NCI-H1930 (cell line): ENCODE measurements around the gene ATRIP.
"Not testable (repeated sequence)": the region's sequence is repeated elsewhere in the genome, so short reads cannot be mapped to it uniquely, and the experiment has no call there.

Experiments used
- DNase-seq, 2 experiments: peaks; one replicate each; lab custom pipeline; 2025; lab: John Stamatoyannopoulos, UW

ATRIP gene

GRCh38 chr3:48469046-48469915 lies 22.7 kb downstream of the ATRIP start:
- DNase-seq, result no peak

DNA sequence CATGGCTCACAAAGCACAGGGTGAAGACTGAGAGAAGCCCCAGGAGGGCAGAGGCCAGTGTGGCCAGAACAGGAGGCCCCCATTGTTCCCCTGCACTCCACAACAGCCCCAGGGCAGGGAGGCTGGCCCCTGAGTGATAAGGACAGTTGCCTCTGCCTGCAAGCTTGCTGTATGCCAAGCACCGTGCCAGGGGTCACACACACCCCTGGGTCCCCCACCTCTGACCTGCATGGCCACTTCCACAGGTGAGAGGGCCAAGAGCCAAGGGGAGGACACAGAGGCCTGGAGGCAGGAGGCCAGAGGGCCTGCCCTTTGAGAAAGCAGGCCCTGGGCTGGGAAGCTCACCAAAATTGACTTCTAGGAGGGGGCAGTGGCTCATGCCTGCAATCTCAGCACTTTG lies 23.7 kb downstream of the ATRIP start:
- no peak for DNase-seq

DNA sequence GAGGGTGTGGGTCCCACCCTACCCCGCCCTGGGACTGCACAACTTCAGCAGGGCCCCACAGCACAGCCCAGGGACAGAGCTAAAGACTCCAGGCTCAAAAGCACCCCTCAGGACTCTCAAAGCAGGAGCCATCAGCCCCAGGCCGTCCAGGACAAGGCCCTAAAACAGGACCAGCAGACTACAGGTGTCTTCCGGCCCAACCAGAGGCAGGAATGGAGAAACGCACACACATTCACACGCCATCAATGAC lies 26.1 kb downstream of the ATRIP start:
- DNase-seq, result no peak

DNA sequence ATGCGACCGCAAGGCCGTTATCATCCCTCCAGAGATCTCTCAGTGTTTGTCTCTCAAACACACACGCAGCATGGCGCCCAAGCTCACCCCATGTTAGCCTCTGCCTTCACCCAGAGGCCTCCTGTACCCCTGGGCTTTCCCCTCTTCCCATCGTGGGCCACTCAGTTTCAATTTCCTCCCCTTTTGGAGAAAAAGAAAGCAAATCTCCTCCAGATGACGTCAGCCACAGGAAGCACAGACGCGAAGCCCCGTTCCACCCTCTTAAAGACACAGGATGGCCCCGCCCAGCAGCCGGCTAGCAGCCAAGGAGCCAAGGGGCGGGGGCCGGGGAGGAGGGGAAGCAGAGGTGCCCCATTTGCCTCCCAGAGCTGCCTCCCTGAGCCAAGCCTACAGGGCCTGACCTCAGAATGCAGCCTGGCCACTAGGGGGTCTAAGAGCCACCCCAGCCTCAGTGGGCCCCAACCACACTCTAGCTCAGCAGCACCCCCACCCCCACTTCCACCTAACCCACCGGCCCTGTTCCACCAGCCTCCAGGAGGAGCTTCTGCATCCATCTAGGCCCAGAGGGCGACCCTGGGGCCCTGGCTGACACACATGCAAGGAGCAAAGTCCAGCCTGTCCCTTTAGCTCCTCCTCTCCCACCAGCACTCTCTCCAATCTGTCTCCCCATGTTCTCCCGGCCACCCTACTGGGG lies 26.5 kb downstream of the ATRIP start:
- peak; percentile 16 to 46 for DNase-seq

GRCh38 chr3:48473617-48473952 lies 27.0 kb downstream of the ATRIP start:
- no peak for DNase-seq

- DNase-seq, result not testable (repeated sequence)
These were observed 27.5 kb downstream of the ATRIP start for GRCh38 chr3:48474031-48474430.

- DNase-seq, result no peak
These were observed 28.1 kb downstream of the ATRIP start for GRCh38 chr3:48474619-48475018.

DNA sequence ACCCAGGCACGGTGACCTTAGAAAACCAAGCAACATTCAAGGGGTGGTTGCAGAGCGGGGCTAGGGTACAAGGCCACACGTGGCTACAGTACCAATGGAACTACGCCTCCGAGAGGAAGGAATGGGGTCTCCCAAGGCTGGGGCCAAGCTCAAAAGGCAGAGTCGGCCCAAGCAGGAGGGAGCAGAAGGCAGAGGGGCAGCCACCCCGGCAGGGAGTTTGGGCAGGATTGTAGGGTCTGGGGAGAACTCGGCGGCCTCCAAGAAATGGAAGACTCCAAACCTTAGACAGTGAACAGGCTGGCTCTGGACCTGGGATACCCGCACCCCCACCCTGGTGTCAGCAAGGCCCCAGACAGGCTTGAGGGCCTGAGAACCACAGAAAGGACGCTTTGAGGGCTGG lies 28.7 kb downstream of the ATRIP start:
- no peak for DNase-seq

- DNase-seq, result no peak
These were observed 30.0 kb downstream of the ATRIP start for GRCh38 chr3:48476426-48477053.

DNA sequence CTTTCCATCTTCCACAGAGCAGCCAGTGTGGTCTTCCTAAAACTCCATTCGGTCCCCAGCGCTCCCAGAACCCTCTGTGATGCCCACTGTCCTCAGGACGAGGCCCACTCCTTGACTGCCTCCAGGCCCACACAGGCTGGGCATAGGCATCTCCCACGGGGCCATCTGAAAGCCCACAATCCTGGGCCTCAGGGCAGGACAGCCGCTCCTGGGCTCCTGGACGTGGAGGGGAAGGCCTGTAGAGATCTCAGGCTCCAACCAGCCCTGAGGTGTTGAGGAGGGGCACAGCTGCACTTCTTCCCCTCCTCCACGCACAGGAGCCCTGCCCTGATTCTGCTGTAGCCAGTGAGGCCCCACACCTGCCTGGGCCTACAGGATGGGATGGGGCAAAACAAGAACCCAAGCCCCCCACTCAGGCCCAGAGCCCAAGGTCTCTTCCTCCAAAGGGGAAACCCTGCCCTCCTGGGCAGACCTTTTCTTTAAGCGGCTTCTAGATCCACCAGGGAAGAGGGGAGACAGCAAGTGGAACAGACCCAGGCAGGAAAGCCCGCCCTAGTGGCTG lies 31.5 kb downstream of the ATRIP start:
- no peak for DNase-seq

DNA sequence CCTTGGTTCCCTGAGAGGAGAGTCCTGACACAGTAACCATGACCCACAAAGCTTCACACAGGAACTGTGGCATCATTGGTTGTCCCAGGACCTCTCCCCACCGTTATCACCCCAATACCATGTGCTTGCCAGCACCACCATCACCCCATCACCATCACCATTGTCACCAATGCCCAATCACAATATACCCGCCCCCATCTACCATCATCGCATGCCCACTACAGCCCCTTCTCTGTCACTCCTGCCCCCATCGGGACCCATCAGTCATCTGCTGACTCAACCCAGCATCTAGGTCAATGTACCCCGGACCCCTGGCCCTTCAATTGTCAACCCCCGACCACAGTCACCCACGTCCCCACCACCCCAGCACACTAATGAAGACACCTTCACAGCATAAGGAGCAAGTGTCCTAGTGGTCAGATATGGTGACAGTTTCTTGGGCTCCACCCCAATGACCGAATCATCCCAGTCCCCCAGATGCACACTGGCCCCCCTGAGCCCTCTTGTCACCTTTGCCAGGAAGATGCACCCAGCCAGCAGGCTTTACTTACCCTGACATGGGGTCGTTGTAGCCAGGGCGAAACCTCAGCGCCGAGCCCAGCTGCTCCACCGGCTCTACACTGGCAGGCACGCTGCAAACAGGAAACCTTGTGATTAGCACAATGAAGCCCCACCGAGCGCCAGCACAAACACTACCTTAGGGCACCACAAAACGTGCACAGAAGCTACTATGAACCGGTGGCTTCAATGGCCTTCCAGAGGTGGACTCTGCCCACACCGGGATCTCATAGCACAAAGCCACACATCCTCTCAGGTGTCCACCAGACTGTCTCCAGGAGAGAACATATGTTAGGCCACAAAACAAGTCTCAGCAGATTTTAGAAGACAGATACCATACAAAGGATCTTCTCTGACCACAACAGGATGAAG lies 32.4 kb downstream of the ATRIP start:
- DNase-seq, result no peak

- not testable (repeated sequence) for DNase-seq
These were observed 34.4 kb downstream of the ATRIP start for GRCh38 chr3:48480891-48481290.

DNA sequence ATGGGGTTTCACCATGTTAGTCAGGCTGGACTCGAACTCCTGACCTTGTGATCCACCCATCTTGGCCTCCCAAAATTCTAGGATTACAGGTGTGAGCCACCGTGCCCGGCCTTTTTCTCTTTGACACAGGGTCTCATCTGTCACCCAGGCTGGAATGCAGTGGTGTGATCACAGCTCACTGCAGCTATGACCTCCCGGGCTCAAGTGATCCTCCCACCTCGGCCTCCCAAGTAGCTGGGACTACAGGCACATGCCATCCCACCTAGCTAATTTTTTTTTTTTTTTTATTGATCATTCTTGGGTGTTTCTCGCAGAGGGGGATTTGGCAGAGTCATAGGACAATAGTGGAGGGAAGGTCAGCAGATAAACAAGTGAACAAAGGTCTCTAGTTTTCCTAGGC lies 36.3 kb downstream of the ATRIP start:
- not testable (repeated sequence) for DNase-seq

DNA sequence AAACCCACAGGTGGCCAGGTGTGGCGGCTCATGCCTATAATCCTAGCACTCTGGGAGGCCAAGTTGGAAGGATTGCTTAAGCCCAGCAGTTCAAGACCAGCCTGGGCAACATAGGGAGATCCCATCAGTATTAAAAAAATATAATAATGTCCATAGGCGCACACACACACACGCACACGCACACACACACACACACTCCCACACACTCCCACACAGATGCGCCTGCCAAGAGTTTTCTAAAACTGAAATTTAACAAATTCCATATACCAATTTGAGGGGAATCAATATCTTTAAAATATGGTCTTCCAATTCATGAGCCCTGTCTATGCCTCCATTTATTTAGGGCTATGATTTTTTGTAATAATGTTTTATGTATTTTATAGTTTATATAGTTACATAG lies 40.4 kb downstream of the ATRIP start:
- DNase-seq, result no peak

GRCh38 chr3:48492461-48493202 lies 46.1 kb downstream of the ATRIP start:
- no peak for DNase-seq

DNA sequence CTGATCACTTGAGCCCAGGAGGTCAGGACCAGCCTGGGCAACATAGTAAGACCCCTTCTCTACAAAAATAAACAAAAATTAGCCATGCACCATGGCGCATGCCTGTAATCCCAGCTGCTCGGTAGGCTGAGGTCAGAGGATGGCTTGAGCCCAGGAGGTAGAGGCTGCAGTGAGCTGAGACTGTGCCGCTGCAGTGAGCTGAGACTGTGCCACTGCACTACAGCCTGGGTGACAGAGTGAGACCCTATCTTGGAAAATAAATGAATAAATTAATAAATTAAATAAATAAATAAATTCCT lies 46.6 kb downstream of the ATRIP start:
- DNase-seq, result no peak

- no peak for DNase-seq
These were observed 54.1 kb downstream of the ATRIP start for GRCh38 chr3:48500656-48501055.

GRCh38 chr3:48501196-48501595 lies 54.7 kb downstream of the ATRIP start:
- DNase-seq, result no peak

DNA sequence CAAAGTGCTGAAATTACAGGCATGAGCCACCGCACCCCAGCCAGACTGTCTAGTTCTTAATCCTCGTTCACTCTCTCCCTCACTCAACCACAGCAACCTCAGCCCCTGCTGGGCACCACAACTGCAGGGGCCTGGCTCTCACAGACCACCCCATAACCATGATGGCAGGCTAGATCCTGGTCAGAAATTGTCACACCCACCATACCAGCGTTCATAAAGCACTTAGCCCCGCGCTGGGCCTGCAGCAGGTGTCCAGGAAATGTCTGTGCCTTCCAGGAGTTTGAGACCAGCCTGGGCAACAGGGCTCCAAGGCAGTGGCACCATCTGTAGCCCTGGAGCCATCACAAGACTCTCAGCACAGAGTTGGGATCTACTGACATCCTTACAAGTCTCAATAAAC lies 55.6 kb downstream of the ATRIP start:
- no peak for DNase-seq

DNA sequence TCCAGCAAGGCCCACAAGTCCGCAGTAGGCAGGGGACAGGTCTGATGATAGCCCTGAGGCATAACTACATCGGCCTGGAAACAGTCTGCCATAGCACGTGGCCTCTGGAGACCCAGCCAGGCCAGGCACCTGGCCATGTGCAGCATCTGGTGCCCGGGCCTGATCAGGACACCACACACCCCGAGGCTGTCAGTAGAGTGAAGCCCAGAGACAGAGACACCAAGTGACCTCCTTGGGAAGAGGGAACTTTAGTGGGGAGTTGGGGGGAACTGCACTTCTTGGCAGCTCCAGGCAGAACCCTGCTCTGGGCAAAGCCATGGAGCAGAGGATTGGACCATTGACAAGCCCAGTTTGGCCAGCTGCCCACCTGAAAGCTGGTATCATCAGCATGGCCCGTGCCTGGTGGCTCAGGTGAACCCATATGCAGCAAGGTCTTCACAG lies 56.2 kb downstream of the ATRIP start:
- DNase-seq, result no peak

GRCh38 chr3:48503401-48504050 lies 57.0 kb downstream of the ATRIP start:
- DNase-seq, result no peak
